ENCODE data around the gene ECHDC1.
A peak's percentile ranks its signal among the peaks of the same experiment; 100 is the strongest.

ECHDC1 gene

DNA sequence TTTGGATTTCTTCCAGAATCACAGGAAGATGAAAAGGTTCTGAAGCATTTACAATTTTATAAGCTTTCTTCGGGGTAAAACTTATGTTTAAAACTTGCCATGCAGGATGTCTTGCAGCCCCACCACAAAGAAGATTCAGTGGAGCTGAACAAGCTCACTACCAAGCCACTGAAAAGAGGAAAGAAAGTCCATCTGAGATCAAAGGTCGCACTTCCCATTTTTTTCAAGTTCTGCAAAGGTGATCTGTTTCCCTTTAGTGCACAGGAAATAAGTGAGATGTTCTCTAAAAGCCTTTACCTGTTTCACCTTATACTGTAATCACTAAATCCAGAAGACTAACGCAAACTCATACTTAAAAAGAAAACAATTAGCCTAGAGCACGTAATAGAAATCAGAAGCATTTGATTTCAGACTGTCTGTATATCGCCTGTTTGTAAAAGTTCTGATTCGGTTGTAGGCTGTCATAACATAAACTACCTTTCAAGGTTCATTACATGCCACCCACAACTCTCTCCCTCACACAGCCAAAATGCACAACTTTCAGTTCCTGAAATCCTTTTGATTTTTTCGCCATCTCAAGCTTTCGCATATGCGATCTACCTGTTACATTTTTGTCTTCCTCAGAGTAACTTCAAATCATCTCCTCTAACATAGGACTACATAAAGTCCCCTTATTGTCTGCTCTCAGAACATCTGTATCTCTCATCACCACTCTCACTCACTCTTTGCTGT lies 1.8 kb downstream of the ECHDC1 start:
- no peak for DNase-seq

DNA sequence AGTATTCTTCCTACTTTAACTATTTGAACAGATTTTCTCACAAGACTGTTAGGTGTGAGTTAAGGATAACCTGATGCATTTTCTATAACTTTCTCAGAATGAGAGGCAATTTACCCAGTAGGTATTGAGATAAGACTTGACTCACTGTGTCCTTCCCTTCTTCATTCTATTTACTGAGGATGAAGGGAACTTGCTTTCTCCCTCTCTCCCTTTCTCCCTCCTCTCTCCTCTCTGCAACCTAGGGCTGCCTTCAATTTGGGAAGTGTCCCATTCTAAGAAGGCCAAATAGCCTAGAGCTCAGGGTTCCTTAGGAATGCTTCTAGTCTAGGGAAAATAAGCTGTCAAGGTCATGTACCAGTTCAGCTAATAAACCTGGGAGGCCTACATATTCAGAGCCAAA lies 3.2 kb downstream of the ECHDC1 start:
- no peak for DNase-seq

DNA sequence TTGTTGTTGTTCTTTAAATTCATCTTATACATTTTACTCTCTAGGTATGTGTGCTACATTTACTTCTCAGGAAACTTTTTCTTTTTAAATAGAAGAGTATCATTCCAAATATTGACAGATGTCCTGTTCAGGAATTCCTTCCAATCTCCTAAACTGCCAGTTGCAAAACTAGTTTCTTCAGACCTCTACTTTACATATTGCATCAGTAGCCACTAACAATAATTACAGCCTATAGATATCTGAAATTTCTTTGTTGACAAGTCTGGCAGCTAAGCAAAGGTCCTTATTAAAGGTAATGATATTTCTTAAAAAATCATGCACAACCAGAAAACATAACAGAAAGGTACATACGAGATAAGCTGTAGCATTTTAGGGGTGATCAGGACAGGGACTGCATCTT lies 4.5 kb downstream of the ECHDC1 start:
- DNase-seq: no peak

DNA sequence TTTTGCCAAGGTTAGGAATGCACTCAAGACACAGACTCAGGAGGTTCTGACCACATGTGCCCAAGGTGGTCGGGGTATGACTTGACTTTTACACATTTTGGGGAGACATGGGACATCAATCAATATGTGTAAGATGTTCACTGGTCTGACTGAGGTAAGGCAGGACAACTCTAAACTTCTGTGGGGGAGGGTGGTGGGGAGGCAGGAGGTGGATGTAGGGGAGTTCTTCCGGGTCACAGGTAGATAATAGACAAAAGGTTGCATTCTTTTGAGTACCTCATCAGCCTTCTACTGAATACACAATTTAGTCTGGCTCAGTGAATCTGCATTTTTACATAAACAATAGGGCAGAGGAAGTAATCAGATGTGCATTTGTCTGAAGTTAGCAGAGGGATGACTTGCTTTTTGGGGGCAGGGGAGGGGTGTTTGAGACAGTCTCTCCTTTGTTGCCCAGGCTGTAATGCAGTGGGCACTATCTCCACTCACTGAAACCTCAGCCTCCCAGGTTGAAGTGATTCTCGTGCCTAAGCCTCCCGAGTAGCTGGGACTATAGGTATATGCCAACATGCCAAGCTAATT lies 10.9 kb downstream of the ECHDC1 start:
- no peak for DNase-seq

DNA sequence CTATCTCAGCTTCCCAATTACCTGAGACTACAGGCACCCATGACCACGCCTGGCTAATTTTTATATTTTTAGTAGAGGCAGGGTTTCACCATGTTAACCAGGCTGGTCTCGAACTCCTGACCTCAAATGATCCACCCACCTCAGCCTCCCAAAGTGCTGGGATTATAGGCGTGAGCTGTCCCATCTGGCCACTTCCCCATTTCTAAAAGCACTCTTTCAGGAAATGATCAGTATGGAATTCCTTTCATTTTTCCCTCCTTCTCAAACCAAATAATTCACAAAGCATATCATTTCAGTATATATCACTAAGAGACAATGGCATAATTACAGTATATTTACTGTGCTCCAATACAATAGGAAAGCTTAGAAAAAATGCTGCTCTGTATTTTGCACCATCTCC lies 12.2 kb downstream of the ECHDC1 start:
- peak; percentile 37 for DNase-seq

DNA sequence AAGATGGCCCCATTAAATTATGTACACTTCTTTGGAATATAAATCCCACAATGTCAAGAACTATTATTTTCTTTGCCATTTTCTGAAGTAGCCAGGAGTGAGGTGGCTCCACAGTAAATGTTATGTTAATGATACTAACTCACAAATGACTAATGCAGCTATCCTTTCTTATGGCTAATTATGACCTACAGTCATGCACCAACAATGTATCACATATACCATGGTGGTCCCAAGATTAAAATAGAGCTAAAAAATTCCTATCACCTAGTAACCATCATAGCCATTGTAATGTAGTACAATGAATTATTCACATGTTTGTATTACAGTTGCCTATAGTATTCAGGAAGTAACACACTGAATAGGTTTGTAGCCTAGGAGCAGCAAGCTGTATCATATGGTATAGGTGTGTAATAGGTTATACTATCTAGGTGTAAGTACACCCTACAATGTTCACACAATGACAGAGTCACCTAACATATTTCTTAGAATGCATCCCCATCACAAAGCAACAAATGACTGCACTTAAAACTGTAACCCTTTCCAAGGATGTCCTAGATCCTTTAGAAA lies 15.3 kb downstream of the ECHDC1 start:
- DNase-seq: peak; percentile 62

DNA sequence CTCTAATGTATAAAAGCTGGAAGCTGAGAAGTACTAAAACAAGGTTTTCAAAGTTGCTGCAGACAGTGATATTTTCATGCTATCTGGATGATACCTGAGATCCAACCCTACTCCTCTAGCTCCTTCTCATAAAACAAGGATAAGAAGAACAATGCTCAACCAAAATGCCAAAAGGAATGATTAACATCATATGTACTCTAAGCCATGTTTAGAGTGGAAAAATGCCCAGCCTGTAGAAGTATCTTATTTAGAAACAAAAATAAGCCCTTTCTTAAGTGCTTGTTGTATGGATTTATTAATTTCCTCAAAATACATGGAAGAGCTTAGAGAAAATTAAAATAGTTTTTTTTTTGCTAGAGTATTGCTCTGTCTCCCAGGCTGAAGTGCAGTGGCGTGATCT lies 23.7 kb downstream of the ECHDC1 start:
- no peak for DNase-seq

DNA sequence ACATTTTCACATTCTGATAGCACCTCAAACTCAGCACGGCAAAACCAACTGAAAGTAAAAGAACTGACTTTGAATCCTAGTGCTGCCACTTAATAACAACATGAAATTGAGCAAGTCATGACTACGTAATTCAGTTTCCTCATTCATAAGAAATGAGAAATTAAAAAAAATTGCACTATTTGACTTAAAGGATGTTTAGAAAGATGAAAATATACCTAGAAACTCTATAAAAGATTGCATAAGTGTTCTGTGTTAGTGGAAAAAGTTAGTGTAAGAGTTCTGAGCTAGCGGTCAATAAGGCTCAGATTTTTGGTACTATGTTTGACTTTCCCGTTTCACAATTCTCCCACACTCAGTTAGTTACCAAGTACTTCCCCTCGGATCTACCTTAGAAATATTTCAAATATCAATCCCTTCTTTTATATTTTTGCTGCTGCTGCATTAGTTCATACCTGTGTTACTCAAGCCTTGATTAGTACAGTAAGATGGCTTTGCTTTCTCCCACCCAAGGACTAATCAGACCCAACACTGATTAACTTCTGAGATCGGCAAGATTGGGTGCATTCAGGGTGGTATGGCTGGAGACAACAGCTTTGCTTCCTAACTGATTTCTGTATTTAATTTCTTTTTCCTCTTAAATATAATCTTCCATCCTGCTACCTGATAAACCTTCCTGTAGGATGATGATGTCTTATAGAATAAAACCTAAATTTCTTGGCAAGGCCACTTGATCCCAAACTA lies 25.9 kb downstream of the ECHDC1 start:
- DNase-seq: no peak

DNA sequence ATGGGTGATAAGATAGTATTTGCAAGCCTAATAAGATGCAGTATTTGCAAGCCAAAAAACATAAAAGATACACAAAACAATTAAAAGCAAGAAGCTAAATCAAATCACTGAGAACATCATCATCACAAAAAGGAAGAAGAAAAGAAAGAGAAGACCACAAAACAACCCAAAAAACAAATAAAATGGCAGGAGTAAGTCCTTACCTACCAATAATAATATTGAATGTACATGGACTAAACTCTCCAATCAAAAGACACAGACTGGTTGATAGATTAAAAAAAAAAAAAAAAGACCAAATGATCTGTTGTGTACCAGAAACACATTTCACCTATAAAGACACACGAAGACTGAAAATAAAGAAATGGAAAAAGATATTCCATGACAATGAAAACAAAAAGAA lies 37.7 kb downstream of the ECHDC1 start:
- DNase-seq: no peak

DNA sequence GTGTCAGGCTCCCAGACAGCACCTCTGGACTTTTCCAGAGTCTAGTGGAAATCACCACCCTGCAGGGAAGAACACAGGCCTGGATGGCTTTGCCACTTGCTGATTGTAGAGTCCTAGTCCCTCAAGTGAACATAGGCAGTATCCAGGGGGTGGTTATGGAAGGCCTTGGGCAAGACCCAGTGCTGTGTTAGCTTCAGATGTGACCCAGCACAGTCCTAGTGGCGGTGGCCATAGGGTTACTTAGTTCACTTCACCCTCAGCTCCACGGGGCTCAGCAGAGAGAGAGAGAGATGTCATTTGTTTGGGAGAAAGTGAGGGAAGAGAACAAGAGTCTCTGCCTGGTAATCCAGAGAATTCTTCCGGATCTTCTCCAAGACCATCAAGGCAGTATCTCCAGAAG lies 39.5 kb downstream of the ECHDC1 start:
- no peak for DNase-seq

DNA sequence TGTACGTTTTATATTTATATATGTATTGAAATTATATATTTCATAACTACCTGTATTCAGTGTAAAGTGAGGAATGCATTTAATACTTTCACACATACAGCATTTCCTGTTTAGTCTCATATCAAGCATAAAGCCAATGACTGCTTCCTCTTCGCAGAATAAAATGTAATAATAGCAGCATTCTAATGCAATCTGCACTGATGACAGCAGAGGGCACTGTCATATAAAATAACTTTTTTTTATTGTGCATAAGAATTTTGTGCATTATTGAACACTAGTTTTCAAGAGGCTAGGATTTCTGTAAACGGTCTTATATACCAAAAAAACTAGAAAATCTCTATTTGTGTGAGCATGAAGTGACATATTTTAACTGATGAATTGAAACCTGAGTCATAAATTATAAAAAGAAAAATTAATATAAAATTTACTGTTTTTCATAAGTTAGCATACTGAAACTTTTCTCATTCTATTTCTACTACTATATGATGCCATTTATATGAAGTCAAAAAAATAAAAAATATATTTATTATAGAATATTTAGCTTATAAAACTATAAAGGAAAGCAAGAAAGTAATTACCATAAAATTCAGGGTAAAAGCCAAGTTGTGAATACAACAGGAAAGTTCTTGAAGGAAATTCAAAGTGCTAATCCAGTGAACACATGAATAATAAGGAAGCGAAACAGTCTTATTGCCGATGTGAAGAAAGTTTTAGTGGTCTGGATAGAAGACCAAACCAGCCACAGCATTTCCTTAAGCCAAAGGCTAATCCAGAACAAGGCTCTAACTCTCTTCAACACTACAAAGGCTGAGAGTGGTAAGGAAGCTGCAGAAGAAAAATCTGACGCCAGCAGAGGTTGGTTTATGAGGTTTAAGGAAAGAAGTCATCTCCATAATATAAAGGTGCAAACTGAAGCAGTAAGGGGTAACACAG lies 40.4 kb downstream of the ECHDC1 start:
- DNase-seq: peak; percentile 48

DNA sequence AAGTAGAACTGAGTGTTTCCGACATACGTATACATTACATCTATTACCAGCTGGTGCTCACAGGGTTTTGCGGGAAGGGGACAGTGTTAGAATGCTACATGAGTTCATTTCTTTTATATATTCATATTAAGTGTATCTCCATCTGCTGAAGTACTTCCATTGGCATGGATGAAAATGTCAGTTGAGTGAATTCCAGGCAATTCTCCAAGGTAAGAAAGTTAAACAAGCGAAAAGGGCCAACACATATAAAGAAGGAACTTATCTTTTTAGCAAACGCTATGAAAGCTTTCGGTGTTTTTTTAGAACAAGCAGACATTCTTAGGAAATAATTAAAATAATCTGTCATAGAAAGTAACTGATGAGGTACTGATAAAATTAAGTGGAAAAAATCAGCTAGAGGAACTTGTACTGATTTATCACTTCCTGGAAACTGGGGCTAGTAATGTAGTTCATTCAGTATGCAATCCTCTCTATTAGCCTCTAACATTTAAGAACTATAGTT lies 42.2 kb downstream of the ECHDC1 start:
- peak; percentile 45 for DNase-seq

DNA sequence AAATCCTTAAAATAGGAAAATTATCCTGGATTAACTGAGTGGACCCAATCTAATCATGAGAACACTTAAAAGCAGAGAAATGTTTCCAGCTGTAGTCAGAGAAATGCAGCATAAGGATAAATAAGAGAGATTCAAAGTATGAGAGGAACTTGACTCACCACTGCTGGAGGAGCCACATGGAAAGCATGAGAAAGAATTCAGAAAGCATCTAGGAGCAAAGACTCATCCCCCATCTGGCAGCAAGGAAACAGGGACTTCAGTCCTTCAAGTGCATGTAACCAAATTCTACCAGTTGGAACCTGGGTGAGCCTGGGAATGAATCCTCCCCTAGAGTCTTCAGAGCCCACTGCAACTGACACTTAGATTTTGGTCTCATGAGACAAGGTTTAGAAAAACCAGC lies 43.0 kb downstream of the ECHDC1 start:
- DNase-seq: peak; percentile 90

DNA sequence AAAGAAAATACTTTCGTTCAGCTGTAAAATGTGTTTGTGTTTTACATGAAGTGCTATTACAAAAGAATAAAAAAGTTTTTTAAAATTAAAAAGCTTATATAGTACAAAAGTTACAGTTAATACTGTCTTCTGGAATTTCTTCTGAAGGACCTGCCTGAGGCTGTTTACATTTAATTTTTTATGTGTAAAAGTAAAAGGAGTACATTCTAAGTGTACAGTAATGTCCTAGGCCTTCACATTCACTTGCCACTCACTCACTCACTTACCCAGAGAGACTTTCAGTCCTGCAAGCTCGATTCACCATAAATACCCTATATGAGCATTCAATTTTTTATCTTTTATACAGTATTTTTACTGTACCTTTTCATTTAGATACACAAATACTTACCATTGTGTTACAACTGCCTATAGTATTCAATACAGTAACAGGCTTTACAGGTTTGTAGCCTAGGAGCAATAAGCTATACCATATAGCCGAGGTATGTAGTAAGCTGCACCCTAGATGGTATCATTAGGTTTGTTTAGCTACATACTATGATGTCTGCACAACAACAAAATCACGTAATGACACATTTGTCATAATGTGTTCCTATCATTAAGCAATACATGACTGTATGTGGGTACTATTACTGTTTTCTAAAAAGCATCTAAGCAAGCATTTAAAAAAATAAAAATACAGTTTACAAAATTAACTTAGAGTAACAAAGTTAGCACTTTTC lies 43.7 kb downstream of the ECHDC1 start:
- no peak for DNase-seq

DNA sequence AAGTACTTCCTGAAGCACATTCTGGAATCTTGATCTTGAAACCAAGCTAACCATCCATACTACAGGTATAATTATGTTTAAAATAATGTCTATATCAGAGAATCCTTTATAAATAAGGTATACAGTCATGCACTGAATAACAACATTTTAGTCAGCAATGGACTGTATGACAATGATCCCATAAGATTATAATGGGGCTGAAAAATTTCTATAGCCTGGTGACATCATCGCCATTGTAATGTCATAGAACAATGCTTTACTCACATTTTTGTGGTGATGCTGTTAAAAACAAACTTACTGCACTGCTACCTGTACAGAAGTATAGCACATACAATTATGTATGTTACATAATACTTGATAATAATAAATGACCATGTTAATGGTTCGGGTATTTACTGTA lies 44.9 kb downstream of the ECHDC1 start:
- DNase-seq: peak; percentile 3

DNA sequence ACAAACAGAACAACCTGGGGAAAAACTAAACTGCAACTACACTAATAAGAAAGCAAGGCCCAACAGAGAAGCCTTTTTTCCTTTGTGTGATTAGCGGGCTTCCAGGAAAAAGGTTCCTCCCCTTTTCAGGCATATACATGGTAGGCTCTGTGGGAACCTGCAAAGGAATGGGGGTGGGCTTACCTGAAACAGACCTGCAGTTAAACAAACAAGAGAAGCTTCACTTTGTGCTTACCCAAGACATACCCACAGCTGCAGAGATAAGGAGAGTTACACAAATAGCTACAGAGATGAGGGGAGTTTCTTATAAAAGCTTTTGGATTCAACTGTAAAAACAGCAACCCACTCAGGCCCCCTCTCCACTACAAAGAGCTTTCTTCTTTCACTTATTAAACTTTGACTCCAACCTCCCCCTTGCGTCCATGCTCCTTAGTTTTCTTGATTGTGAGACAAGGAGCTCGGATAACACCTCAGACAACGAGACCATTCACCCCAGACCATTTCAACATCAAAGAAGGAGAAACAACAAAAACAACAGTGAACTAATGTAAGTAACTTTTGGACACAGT lies 45.8 kb downstream of the ECHDC1 start:
- no peak for DNase-seq

DNA sequence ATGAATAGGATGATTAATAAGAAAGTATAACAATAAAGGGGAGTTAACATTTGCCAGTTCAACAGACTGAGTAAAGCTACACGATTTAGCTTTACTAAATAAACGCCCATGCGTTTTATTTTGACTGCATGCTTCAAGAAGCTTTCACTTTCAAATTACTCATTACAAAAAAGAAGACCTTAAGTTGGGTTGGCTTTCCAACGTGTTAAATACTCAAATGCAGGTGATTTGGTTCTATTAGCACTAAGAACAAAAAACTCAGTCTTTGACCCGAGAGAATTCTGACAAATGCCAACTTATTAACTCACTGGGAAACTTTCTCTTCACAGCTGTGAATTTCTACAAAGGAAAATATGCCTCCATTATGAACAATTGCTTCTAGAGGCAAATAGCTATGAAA lies 51.9 kb downstream of the ECHDC1 start:
- DNase-seq: no peak

DNA sequence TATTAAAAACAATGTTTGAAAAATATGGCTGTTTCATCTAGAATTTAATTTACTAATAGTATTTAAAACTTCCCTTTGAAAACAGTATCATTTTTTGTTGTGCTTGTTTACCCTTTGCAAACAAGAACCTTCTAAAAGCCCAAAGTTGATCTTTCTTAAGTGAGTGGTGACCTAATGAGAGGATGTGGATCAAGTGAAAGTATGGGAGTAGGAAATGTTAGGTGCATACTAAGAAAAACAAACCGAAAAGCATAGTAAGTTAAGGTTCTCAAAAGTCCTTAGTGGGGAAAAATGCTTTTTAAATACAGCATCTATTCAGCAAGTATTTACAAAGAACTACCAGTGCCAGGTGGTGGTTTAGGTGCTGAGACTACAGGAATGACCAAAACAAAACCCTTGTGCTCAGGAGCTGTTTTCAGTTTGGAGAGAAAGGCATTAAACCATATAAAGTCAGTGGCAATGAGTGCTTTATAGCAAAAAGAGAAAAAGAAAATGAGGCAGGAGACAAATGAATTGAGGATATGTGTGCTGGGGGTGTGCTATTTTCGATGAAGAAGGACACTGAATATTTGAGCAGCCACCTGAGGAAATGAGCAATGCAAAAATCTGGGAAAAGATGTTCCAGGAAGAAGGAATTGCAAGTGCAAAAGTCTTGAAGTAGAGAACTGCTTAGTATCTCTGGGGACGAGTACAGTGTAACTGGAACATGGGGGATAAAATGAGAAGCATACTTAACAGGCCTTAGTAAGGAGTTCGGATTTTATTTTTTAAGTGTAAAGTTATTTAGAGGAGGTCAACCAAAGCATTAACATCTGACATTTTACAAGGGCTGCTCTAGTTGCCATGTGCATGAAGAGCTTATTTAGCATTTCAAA lies 52.8 kb downstream of the ECHDC1 start:
- DNase-seq: no peak

DNA sequence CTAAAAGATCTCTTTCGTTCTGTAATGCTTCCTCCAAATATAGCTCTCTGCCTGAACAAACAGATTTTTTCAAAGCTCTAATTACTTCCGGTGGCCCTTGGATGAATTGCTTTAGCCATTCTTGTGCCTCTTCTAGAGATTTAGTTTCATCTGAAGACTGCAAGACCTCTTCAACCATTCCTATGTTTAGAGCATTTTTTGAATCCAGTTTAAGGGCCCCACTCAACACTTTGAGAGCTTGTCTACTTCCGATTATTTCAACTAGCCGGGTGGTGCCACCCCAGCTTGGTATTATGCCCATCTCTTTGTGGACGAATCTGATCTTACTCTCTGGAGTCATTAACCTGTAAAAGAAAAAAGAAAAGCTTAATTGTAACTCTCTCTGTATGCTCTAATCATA lies 53.5 kb downstream of the ECHDC1 start:
- no peak for DNase-seq

DNA sequence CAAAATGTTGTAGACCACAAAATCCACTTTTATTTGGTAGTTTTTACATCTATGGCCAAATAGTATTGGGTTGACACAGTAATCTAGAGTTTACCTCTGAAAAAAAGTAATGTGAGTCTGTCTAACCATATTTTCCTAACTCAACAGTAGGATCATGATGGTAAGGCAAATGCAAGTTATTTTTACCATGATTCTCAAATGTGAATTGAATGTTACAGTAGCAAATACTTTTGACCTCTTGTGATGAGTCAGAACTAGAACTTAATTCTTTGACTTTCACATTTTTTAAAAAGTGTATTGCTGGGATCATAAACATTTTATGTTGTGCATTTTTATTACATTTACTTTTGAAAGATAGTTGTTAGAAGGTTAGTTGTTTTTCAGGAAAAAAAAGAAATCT lies 54.7 kb downstream of the ECHDC1 start:
- DNase-seq: peak; percentile 16

DNA sequence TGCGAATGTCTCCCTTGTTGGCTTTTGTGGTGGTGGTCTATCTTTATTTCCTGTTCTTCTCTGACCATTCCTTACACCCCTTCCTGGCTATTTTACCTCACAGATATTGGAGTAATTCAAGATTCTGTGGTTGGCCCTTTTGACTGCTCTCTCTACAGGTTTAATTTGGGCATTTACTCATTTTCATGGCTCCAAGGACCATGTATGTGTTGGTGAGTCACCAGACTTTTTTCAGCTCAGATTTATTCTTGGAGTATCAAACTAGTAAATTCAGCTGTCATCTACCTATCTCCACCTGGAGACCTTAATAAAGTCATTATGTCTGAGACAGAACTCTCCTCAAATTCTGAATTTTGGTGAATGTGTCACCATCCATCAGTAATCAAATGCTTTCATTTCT lies 61.2 kb downstream of the ECHDC1 start:
- DNase-seq: no peak
